Measurements from ENCODE around the gene DEXI. TPM values are rescaled to one million over a fixed set of nuclear protein-coding genes. Genes with fewer than 3 reads are reported as not detected.
"Not testable (repeated sequence)": the region's sequence is repeated elsewhere in the genome, so short reads cannot be mapped to it uniquely, and the experiment has no call there.

The DEXI gene
- total RNA-seq, 1 donor from 2014 or later, result 36.3 TPM

DNA sequence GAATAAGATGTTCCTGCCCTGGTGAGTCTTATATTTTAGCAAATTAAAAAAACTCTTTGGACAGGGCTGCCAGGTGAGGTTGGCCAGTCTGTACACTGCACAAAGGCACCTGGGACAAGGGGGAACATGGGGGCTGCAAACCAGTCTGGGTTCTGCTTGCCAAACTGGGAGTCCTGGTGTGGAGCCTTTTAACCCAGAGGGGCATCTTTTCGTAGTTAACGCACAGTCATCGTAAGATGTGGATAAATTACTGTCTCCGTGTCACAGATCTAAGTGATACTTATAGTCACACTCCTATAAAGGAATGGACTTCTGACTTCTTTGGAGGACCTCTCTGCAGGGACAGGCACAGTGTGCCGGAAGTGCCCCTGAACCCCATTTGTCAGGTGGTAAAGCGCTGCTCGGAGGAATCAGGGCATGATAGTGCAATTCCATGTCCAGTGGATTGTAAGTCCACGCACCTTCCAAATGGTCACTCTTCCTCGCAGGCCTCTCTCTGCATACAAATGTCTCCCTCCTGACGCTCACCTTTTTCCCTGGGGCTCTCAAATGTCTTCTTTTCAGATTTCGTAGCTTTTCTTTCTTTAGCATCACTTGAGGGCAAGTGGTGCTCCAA is 14.7 kb downstream of the DEXI start:
- ATAC-seq (no peak), DNase-seq (peak; percentile 39)
- no peak overlapping the region for H3K4me3 ChIP-seq
- H3K4me1 ChIP-seq, result peaks cover 30% of the 10 kb centered on the region
- H3K36me3 ChIP-seq, result peaks cover 71% of the 10 kb centered on the region
- no peaks in the 10 kb centered on the region for H3K9me3 ChIP-seq
- intact Hi-C loops (cut with DNase I), result loop anchor here (10.0 kb wide), 1 partner anchor 183 kb away; the partner anchor contains the start of gene NUBP1
- TF ChIP-seq, protein P1, sequence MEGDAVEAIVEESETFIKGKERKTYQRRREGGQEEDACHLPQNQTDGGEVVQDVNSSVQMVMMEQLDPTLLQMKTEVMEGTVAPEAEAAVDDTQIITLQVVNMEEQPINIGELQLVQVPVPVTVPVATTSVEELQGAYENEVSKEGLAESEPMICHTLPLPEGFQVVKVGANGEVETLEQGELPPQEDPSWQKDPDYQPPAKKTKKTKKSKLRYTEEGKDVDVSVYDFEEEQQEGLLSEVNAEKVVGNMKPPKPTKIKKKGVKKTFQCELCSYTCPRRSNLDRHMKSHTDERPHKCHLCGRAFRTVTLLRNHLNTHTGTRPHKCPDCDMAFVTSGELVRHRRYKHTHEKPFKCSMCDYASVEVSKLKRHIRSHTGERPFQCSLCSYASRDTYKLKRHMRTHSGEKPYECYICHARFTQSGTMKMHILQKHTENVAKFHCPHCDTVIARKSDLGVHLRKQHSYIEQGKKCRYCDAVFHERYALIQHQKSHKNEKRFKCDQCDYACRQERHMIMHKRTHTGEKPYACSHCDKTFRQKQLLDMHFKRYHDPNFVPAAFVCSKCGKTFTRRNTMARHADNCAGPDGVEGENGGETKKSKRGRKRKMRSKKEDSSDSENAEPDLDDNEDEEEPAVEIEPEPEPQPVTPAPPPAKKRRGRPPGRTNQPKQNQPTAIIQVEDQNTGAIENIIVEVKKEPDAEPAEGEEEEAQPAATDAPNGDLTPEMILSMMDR (IDR thresholded peaks at IDR 0.05), result no peak
- H3K27me3 ChIP-seq, result no peaks in the 10 kb centered on the region
- peak overlapping the region; percentile 31 for H3K27ac ChIP-seq

DNA sequence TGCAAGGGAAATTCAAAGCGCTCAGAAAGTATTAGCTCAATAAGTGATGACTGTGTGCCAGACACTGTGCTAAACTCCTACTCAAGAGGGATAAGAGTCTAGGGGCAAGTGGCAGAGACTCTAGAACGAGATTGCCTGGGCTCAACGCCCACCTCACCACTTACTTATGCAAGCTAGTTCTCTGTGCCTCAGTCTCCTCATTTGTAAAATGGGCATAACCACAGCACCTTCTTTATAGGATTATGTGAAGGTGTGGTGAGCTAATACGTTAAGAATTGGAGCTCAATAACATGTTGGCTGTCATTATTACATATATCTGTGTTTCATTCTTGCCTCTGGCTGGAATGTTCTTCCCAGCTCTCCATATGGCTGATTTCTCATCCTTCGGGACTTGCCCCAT is 15.4 kb downstream of the DEXI start:
- H3K27me3 ChIP-seq, result no peaks in the 10 kb centered on the region
- H3K36me3 ChIP-seq, result peaks cover 70% of the 10 kb centered on the region
- intact Hi-C loops (cut with DNase I), result loop anchor here (10.0 kb wide), 1 partner anchor 182 kb away; the partner anchor contains the start of gene NUBP1
- no peak for ATAC-seq
- H3K4me1 ChIP-seq, result peaks cover 35% of the 10 kb centered on the region
- no peaks in the 10 kb centered on the region for H3K9me3 ChIP-seq
- TF ChIP-seq, protein P1 (IDR thresholded peaks at IDR 0.05), result no peak
- no peak overlapping the region for H3K27ac ChIP-seq
- DNase-seq, result peak; percentile 11
- H3K4me3 ChIP-seq, result no peak overlapping the region

DNA sequence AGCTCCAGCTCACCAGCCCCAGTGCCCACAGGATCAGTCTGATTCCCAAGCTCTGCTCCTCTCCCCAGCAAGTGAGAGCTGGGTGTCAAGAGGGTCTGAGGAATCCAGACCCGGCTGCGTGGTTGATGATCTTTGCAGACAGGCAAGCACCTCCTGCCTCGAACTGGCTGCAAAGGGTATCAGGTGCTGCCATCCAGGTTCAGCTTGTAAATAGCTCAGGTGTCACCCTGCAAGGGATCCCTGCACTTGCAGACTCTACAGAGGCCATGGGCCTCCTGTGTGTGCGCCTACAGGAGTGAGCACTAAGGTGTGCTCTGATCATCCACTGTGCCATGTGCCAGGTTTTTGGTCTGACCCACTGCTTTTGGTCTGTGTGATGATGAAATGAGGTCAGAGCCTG is 16.2 kb downstream of the DEXI start:
- ATAC-seq (no peak), DNase-seq (no peak)
- Histone ChIP-seq H3K27me3 (no peaks in the 10 kb centered on the region), H3K36me3 (peaks cover 62% of the 10 kb centered on the region), H3K9me3 (no peaks in the 10 kb centered on the region), H3K27ac (no peak overlapping the region), H3K4me3 (no peak overlapping the region), H3K4me1 (peaks cover 43% of the 10 kb centered on the region)
- TF ChIP-seq, protein P1 (IDR thresholded peaks at IDR 0.05), result no peak
- intact Hi-C loops (cut with DNase I), result loop anchor here (10.0 kb wide), 1 partner anchor 181 kb away; the partner anchor contains the start of gene NUBP1

DNA sequence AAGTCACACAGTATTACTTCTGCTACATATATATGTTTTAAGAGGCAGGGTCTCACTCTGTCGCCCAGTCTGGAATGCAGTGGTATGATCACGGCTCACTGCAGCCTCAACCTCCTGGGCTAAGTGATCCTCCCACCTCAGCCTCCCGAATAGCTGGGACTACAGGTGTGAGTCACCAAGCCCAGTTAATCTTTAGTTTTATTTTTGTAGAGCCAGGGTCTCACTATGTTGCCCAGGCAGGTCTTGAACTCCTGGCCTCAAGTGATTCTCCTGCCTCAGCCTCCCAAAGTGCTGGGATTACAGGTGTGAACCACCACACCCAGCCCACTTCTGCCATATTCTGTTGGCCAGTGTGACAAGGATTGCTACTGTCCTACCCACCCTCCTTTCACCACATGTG is 17.0 kb downstream of the DEXI start:
- not testable (repeated sequence) for H3K27ac ChIP-seq, H3K27me3 ChIP-seq, DNase-seq, H3K4me3 ChIP-seq, H3K9me3 ChIP-seq, ATAC-seq
- H3K36me3 ChIP-seq, result peaks cover 61% of the 10 kb centered on the region
- peaks cover 42% of the 10 kb centered on the region for H3K4me1 ChIP-seq
- intact Hi-C loops (cut with DNase I), result loop anchor here (10.0 kb wide), 1 partner anchor 180 kb away; the partner anchor contains the start of gene NUBP1

DNA sequence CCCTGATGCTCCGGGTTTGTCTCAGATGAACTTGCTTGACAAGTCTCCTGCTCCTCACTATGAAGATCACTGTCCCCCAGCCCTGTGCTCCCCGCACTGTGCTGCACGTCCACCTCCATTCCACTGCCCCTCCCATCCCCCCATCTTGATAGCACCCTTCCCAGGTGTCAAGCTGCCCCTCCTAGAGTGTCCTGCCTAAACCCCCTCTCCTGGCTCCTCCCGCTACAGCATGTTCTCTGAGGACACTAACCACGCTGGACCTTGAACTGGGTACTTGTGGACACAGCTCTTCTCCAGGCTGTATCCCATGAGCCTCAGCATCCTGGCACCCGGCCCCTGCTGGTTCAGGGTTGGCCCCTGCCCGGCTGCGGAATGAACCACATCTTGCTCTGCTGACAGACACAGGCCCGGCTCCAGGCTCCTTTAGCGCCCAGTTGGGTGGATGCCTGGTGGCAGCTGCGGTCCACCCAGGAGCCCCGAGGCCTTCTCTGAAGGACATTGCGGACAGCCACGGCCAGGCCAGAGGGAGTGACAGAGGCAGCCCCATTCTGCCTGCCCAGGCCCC is 18.5 kb downstream of the DEXI start:
- TF ChIP-seq, protein P1 (IDR thresholded peaks at IDR 0.05), result no peak
- Histone ChIP-seq H3K4me3 (no peak overlapping the region), H3K36me3 (peaks cover 59% of the 10 kb centered on the region), H3K4me1 (peaks cover 29% of the 10 kb centered on the region), H3K27me3 (no peaks in the 10 kb centered on the region), H3K27ac (no peak overlapping the region), H3K9me3 (no peaks in the 10 kb centered on the region)
- ATAC-seq (peak; percentile 2), DNase-seq (no peak)
- intact Hi-C loops (cut with DNase I), result loop anchor here (10.0 kb wide), 1 partner anchor 179 kb away; the partner anchor contains the start of gene NUBP1

DNA sequence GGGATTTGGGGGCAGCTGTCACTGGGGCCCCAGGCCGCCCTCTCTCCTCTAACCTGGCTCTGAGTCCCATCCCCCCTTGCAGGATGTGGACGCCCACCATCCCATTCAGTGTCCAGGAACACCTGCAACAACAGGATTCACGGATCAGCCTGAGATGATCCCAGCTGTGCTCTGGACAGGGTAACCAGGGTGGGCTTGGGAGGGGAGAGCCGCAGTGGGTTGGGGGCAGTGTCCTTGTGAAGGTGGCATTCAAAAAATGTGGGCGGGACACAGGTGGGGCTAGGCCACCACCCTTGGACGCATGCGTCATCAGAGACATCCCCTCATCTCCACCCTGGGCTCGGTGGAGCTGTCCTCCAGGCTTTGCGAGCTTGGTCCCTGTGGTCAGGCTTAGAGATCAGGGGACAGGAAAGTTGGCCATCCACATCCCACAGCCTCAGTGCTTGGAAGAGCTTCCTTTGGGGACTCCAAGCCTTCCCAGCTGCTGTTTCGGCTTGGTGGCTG is 19.1 kb downstream of the DEXI start:
- Histone ChIP-seq H3K27ac (no peak overlapping the region), H3K9me3 (no peaks in the 10 kb centered on the region), H3K27me3 (no peaks in the 10 kb centered on the region), H3K4me1 (peaks cover 29% of the 10 kb centered on the region), H3K36me3 (peaks cover 54% of the 10 kb centered on the region), H3K4me3 (no peak overlapping the region)
- DNase-seq (no peak), ATAC-seq (no peak)
- intact Hi-C loops (cut with DNase I), result loop anchor here (10.0 kb wide), 1 partner anchor 178 kb away; the partner anchor contains the start of gene NUBP1
- TF ChIP-seq, protein P1 (IDR thresholded peaks at IDR 0.05), result no peak

Data from upper lobe of right lung (tissue), 1 donor.